Stimulated activated CD8-positive, alpha-beta memory T cell treated with anti-CD3 and anti-CD28 coated beads, Interleukin-12 subunit alpha, Interleukin-12 subunit beta, amount 100 ng/mL, for 24 hours (primary cell): Measurements from ENCODE around the gene HDAC4.

Source experiments
- DNase-seq: peaks from one replicate; pipeline ENCODE4 v3.0.0-alpha.2; 2020; ENCODE audit errors: extremely low read depth

HDAC4 gene

GRCh38 chr2:239296020-239296932, 104.5 kb downstream of the HDAC4 start:
- no peak for DNase-seq

- DNase-seq: no peak
Measured at GRCh38 chr2:239295377-239296019, 105.3 kb downstream of the HDAC4 start.

GRCh38 chr2:239294571-239295054, 106.2 kb downstream of the HDAC4 start:
- no peak for DNase-seq

- DNase-seq: no peak
Measured at GRCh38 chr2:239293775-239294430, 106.9 kb downstream of the HDAC4 start.

GRCh38 chr2:239292959-239293774, 107.7 kb downstream of the HDAC4 start:
- DNase-seq: no peak

GRCh38 chr2:239292531-239292930, 108.3 kb downstream of the HDAC4 start:
- no peak for DNase-seq

GRCh38 chr2:239291475-239292350, 109.1 kb downstream of the HDAC4 start:
- DNase-seq: no peak

GRCh38 chr2:239290618-239291474, 110.0 kb downstream of the HDAC4 start:
- no peak for DNase-seq

- DNase-seq: no peak
Measured at GRCh38 chr2:239289545-239289944, 111.3 kb downstream of the HDAC4 start.

GRCh38 chr2:239288951-239289511, 111.8 kb downstream of the HDAC4 start:
- DNase-seq: no peak

- no peak for DNase-seq
Measured at GRCh38 chr2:239288237-239288636, 112.6 kb downstream of the HDAC4 start.

- no peak for DNase-seq
Measured at GRCh38 chr2:239287461-239287860, 113.4 kb downstream of the HDAC4 start.

- DNase-seq: no peak
Measured at GRCh38 chr2:239286901-239287300, 113.9 kb downstream of the HDAC4 start.

- no peak for DNase-seq
Measured at GRCh38 chr2:239285932-239286230, 114.9 kb downstream of the HDAC4 start.

GRCh38 chr2:239285071-239285931, 115.5 kb downstream of the HDAC4 start:
- DNase-seq: no peak

GRCh38 chr2:239283961-239284795, 116.6 kb downstream of the HDAC4 start:
- DNase-seq: no peak

GRCh38 chr2:239283288-239283945, 117.4 kb downstream of the HDAC4 start:
- DNase-seq: no peak
